ENCODE measurements around the gene CCL23.

CCL23 gene

DNA sequence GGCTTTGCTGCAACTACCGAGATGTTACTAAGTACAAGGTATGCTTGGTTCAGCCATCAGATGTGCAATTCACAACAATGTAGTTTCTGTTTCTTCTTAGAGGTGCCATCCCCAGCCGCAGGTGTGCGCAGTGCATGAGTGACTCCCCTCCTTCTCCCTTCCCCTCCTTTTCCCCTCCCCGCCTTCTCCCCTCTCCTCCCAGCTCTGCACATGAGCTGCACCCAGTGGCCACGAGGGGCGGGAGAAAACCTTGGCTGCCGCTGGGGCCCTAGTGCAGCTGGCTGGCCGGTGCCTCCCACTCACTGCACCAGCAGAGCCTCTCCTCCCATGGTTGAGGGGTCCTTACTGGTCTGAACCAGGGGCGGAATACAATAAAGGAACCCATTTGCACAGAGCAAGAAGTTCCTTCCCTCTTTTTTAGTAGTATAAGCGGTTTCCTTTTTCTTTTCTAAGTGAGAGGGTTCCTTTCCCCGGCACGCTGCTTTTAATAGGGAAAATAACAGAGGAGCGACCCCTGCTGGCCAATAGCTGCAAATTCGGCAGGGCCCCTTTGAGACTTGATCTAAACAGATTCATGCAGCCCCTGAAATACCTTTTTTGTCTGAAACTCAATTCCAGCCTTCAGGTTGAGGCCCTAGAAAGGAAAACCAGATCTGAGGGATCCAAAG, 8.6 kb downstream of the CCL23 start:
- TF ChIP-seq, protein P1, sequence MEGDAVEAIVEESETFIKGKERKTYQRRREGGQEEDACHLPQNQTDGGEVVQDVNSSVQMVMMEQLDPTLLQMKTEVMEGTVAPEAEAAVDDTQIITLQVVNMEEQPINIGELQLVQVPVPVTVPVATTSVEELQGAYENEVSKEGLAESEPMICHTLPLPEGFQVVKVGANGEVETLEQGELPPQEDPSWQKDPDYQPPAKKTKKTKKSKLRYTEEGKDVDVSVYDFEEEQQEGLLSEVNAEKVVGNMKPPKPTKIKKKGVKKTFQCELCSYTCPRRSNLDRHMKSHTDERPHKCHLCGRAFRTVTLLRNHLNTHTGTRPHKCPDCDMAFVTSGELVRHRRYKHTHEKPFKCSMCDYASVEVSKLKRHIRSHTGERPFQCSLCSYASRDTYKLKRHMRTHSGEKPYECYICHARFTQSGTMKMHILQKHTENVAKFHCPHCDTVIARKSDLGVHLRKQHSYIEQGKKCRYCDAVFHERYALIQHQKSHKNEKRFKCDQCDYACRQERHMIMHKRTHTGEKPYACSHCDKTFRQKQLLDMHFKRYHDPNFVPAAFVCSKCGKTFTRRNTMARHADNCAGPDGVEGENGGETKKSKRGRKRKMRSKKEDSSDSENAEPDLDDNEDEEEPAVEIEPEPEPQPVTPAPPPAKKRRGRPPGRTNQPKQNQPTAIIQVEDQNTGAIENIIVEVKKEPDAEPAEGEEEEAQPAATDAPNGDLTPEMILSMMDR (IDR thresholded peaks at IDR 0.05; ENCODE audit: low read depth, low read length, missing control alignments): peak; percentile 67
- no peak for DNase-seq (ENCODE audit: extremely low read depth, low read depth)
- no peak overlapping the region for H3K4me3 ChIP-seq (replicated peaks; ENCODE audit: low read depth, low read length)

DNA sequence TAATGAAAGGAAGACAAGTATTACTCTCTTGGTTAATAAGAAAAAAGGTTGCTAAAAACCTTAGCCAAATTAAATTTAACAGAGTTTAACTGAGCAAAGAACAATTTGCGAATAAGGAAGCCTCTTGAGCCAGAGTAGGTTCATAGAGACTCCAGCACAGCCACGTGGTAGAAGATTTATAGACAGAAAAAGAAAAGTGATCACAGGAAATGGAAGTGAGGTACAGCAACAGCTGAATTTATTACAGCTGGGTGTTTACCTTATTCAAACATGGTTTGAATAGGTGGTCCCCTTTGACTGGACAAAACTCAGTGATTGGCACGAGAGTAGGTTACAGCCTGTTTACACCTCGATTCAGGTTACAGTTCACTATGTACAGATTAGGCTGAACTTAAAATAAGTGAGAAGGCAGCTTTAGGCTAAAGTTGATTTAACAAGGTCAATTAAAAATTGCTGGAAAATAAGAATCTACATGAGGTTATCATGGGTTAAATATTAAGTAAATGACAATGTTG, 13.1 kb downstream of the CCL23 start:
- TF ChIP-seq, protein P1 (IDR thresholded peaks at IDR 0.05; ENCODE audit: low read depth, low read length, missing control alignments): no peak
- no peak for DNase-seq (ENCODE audit: extremely low read depth, low read depth)
- no peak overlapping the region for H3K4me3 ChIP-seq (replicated peaks; ENCODE audit: low read depth, low read length)

DNA sequence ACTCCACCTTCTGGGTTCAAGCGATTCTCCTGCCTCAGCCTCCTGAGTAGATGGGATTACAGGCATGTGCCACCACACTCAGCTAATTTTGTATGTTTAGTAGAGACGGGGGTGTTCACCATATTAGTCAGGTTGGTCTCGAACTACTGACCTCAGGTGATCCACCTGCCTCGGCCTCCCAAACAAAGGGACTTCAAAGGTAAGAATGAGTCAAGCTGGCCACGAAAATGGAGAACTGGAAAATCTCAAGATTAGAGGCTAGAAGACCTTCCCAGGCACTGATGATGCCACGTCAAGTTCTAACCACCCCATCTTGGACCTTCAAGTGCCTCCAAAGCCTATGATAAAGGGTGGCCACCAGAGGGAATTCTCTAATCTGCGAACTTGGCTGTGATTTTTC, 15.1 kb downstream of the CCL23 start:
- H3K4me3 ChIP-seq (replicated peaks; ENCODE audit: low read depth, low read length): no peak overlapping the region
- TF ChIP-seq, protein P1 (IDR thresholded peaks at IDR 0.05; ENCODE audit: low read depth, low read length, missing control alignments): no peak
- DNase-seq (ENCODE audit: extremely low read depth, low read depth): no peak

DNA sequence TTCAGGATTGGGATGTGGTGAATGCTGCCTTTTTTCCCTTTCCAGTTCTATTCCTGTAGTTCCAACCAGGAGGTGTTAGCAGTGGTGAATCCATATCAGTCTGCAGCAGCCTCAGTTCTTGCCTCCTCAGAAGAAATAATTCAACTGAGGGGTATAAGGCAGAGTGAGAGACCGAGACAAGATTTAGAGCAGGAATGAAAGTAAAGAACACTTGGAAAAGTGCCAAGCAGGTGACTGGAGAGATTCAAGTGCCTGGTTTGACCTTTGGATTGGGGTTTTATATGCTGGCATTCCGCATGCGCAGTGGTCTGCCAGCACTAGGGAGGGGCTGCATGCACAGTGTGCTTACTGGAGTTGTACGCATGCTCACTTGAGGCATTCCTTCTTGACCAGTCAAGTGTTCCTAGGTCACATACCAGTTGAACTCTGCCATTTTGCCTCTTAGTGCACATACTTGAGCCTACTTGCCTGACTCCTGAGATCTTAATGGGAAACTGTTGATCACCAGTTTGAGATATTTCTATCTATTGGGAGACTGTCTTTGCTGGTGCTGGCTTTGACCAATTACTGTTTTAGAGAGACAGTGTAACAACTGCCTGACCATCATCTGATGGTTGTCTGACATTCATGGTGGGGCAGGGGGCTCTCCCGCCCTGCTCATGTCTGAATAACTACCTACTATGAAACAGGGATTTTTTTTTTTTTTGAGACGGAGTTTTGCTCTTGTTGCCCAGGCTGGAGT, 15.7 kb downstream of the CCL23 start:
- no peak for DNase-seq (ENCODE audit: extremely low read depth, low read depth)
- no peak overlapping the region for H3K4me3 ChIP-seq (replicated peaks; ENCODE audit: low read depth, low read length)
- TF ChIP-seq, protein P1 (IDR thresholded peaks at IDR 0.05; ENCODE audit: low read depth, low read length, missing control alignments): no peak

DNA sequence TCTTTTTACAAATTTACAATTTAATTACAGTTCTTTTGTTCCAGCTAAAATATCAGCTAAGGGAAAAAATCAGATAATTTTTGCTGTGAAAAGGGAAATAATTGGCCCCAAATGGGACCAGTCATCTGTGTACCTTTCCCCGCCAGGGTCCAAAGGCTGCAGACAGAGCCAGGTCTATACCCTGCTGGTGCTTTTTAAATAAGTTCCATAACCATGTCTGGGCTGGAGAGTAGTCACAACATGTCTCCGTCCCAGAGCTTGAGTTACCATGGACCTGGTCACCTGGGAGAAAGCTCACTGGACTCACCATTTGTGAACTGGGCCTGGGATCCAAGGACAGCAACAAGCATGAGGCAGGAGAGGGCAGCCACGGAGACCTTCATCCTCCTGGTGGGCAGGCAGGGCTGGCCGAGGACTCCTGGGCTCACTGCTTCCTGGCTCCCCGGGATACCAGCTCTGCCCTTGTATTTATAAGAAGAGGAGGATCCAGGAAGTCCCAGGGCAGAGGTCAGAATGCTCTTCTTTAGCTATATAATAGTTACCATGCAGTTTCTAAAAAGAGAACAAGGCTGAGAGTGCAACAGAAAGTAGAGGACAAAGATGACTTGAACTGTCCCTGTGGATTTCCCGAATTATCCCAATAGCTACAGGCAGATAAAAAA, 16.5 kb downstream of the CCL23 start, which contains the start of gene CCL15:
Gene CCL15, minus strand, starts transcription at position 444 of the 662 bp plus-strand sequence. Its CDS starts 61 bp downstream, at position 383.
- H3K4me3 ChIP-seq (replicated peaks; ENCODE audit: low read depth, low read length): no peak within 1 kb of the TSS
- TF ChIP-seq, protein P1 (IDR thresholded peaks at IDR 0.05; ENCODE audit: low read depth, low read length, missing control alignments): no peak
- DNase-seq (ENCODE audit: extremely low read depth, low read depth): no peak

DNA sequence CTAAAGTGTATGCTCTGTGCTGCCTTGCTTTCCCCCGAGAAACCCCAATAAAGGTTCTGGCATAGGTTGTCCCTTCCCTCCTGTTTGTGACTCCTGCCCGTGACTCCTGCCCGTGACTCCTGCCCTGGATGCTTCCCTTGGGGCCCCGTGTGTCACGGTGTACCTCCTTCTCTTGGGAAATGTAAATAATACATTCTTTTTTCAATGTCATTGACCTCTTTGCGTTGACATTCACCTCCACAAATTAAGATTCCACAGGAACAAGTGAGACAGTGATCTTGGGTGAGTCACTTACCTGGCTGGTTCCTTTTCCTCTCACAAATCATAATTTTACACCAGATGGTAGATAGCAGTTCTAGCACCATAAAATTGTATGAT, 17.1 kb downstream of the CCL23 start:
- TF ChIP-seq, protein P1 (IDR thresholded peaks at IDR 0.05; ENCODE audit: low read depth, low read length, missing control alignments): no peak
- no peak overlapping the region for H3K4me3 ChIP-seq (replicated peaks; ENCODE audit: low read depth, low read length)
- DNase-seq (ENCODE audit: extremely low read depth, low read depth): no peak

Measured in HFF-Myc (cell line).